Fibroblast of skin of left quadriceps (primary cell): ENCODE measurements around the gene RHBDL3.
"Not testable (repeated sequence)": the region's sequence is repeated elsewhere in the genome, so short reads cannot be mapped to it uniquely, and the experiment has no call there.

Experiments used
- DNase-seq, 2 experiments: peaks; one replicate each; pipeline ENCODE4 v3.0.0-alpha.2; 2013; ENCODE audit warnings: low read depth in 2 of 2

Gene RHBDL3

DNA sequence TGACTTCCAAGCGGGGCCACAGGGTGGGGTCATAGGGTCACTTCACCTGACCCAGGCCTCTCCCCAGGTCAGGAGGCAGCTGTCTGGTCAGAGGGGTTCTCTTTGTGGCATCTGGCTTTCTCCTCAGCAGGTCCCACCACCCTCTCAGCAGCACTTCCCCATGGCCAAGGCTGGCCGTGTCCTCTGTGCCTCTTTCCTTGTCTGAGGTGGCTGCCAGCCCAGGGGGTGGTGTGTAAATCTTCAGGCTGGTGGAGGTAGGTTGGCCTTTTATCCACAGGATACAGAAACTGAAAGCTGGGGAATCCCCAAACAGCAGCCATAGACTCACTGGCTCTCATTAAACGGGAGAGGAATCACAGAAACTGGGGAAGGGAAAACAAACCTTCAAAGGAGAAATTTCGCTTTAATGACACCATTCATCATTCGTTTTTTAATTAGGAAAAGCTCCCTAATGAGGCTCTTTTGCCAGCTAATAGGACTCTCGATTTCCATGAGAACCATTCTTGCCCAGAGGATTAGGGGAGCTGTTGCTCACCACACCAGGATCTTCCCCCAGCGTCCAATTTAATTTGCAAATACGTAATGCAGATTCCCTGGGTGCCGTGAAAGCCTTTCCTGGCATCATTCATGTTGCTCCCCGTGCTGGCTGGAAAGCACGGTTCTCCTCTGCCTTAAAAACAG, 58.3 kb downstream of the RHBDL3 start:
- no peak for DNase-seq

DNA sequence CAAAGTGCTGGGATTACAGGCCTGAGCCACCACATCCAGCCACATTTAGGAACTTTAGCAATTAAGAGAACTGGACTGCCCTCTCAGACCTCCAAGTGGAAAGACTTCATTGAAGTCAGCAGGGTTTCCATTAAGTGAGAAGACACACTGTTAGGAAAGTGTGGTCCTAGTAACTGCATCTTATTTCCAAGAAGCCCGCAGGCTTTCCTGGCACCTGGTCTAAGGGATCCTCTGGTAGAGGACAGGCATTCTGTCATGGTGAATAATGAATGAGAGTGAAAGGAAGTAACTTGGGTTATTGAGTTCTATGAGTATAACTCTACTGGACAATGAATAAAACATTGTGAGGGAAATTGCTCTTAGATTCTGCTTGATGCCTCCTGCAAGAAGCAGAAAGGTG, 62.3 kb downstream of the RHBDL3 start:
- no peak for DNase-seq

DNA sequence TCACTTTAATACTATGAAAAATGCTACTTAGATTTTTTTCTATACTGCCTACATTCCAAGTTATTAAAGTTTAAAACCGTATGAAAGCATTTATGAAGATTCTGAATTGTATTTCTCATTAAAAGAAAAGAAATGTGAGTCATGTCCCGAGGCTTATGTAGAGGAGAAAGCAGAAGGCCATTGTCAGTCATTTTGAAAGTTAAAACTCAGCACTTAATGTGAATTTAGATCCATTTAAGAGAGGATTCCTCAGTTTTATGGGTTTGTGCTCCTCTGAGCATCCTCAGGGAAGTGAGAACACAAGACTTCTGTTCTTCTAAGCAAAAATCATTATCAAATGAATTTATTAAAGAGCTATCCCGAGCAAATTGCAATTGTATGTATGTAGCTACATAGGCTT, 64.5 kb downstream of the RHBDL3 start:
- DNase-seq = no peak

DNA sequence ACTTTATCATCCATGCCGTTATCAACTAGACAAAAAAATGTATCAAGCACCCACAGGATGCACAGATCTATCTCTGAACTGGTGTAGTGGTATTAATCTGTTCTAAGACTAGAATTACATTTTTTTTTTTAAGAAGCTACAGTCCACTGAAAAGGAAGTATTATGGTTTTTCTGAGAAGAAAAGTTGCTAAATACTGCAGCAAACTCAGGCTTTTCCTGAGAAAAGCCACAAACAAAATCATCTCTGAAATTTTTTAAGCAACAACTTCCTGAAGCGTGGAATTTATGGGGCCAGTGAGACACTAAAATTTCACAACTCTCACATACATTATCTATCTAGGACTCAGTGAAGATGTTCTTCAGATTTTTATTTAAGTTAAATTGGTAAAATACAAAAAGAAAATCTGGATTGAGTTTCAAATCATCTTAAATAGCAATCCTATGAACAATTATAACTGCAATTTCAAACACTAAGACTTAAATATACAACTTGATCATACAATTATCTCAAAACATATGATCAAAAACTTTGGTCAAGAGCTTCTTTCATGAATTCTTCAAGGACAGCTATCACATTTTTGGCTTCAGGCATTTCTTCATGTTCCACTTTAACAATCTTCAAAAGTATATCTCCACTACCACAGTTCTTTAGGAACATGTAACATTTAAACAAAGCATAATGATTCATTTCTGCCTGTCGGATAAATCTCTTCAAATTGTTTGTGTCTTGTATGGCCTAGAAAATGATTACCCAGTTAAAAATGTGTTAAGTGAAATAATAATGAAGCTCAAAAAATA, 65.8 kb downstream of the RHBDL3 start:
- peak in 1 of 2 experiments; percentile 22 for DNase-seq

DNA sequence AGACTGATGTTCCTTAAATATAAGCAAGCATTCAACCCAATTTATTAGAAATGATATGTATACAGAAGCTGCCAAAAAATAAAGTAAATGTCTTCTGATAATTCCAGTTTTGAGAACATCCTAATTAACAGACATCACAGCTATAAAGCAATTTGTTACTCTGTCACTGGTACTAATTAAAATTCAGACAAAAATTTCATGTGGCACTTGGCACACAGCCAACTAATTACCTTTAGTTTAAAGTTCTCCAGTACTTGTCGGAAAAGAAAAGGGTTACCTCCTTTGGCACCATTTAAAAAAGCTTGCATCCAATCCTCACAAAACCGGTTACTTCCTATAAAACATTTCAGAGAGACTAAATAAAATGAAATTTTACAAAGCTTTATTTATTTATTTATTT, 67.6 kb downstream of the RHBDL3 start:
- no peak for DNase-seq

DNA sequence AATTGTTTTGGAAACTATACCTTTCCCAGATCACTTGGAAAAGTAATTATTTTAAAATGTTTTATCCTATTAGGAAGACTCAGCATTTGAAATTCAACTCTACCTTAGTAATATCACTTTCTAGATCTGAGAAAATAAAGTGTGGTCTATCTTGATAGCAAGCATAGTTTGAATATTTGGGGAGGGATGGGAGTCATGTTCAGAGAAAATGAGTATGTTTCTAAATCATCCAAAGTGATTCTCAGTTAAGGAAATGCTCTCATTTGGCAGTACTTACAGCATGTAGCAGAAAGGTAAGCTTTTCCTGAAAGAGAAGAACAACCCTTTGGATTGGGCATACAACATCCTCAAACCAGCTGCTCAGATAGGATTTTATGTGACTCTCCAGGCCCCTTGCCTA, 69.4 kb downstream of the RHBDL3 start:
- no peak for DNase-seq

DNA sequence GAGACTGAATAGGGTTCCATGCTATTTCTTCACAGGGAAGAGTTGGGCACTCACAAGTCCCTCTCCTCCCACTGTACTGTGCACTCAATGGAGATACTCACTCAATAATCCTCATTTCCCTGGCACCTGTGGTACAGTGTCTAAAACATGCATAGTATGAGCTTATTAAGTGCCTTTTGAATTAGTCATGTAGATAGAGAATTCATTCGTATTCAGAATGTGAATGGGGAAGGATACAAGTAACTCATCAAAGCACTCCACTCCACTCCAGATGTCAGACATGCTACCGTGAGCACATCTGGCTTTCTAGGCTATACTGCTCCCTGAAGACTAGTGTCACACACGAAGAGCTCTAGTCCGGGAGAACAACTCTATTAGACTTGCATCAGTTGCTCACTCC, 70.1 kb downstream of the RHBDL3 start:
- DNase-seq = peak; percentile 50 to 67

DNA sequence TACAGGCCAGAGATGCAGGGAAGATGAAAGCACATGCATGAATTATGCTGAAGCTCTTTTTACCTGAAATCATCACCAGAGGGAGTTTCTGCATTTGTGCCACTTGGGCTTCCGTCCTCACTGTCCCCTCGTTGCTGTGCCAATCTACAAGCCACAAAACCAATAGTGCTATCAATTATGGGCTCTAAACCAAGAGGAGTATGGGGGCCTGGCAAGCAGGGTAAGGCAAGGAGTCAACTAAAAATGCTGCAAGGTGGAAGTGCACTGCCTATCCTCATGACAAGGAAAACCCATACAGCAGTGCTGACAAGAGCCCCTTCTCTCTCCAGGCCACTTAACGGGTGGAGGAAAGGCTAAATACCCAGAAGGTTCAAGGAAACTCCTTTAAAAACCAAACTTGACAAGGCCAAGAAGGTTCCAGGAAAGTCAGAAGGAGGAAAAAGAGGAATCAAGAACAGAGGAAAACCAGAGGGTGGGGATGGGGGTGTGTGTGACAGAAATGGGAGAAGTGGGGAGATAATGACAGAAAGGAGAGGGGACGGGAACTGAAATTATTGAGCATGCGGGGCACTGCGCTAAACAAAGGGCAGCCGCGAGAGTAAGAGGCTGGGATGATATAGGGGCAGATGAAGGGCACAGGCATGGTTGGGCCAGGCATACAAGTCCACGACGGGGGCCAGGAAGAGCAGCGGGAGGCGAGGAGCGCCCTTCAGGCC, 75.7 kb downstream of the RHBDL3 start:
- no peak for DNase-seq

DNA sequence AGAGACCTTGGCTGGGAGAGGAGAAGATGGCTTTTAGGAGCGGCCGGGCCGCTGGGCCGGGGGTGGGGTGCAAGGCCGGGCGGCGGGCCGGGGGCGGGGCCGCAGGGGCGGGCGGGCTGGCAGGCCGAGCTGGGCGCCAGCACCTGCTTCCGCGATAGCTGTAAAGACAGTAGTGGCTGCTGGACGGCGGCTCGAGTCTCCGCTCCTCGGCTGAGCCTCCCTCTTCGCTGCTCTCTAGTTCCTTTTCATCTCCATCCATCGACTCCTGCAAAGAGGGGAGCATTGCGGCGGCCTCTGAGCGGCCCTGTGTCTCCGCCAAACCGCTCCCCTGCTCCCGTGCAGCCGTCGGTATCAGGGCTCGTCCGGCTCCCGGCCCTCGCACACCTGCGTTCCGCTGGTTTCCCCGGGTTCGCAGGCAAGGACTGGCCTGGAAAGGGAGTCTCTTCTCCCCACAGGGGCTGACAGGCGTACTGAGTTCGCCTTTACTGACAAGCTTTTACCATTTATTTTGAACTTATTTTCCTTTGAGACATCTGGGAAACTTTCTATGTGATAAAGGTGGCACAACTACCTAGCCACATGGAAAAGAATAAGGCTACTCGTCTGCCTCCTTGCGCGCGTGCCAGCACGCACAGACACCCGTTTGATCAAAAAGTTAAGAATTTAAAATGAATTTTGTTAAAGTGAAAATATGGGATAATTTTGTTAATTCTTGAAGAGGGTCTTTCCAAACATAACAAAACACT, 76.4 kb downstream of the RHBDL3 start, which contains the start of gene C17orf75:
Gene C17orf75, minus strand, starts transcription at position 317 of the 746 bp plus-strand sequence. Its CDS starts 34 bp downstream, at position 283.
- DNase-seq = peak; percentile 51 to 55

DNA sequence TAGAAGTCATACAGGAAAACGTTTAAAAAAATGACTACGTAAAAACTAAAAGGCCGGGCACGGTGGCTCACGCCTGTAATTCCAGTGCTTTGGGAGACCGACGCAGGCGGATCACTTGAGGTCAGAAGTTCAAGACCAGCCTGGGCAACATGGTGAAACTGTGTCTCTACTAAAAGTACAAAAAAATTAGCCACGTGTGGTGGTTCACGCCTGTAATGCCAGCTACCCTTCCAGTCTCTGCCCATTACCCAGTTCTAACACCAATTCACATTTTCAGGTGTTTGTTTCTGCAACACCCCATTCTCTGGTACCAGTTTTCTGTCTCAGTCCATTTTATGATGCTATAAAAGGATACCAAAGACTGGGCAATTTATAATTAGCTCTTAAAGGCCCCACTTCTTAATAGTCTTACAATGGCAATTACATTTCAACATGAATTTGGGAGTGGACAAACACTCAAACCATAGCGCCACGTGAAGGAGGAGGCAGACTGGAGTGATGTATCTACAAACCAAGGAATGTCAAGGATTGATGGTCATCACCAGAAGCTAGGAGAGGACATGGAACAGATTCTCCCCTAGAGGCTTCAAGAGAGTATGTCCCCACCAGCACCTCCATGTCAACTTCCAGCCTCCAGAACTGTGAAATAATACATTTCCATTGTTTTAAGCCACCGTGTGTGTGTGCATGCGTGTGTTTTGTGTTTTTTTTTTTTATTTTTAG, 77.1 kb downstream of the RHBDL3 start:
- DNase-seq = no peak

DNA sequence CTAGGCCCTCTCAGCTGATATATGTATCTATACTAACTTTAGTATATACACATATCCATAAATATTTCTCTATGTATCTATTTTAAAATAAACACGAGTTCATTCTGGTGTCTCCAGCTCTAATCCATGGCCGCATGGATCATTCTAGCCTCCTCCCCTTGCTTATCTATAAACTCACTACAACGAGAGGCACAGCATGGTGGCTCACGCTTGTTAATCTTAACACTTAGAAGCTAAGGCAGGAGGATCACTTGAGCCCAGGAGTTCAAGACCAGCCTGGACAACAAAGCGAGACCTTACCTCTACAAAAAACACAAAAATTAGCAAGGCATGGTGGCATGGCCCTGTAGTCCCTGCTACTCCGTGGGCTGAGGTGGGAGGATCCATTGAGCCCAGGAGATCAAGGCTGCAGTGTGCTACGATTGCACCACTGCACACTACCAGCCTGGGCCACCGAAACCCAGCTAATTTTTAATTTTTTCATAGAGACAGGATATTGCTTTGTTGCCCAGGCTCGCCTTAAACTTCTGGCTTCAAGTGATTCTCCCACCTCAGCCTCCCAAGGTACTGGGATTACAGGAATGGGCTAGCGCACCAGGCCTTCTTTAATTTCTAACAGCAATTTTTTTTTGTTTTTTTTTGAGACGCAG, 80.4 kb downstream of the RHBDL3 start:
- DNase-seq = no peak

DNA sequence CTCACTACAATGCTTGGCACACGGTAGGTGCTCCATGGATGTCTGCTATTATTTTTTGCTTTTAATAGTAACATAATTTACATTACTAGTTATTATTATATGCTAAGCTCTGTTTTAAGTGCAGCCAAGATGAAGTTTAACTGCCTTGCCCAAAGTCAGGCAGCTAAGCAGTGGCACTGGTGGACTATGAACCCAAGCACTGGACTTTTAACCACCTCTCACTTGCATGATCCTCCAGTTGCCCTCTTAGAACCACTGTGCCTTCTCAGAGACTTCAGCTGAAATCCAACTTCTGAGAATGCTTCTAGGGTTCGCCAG, 82.8 kb downstream of the RHBDL3 start:
- no peak for DNase-seq

DNA sequence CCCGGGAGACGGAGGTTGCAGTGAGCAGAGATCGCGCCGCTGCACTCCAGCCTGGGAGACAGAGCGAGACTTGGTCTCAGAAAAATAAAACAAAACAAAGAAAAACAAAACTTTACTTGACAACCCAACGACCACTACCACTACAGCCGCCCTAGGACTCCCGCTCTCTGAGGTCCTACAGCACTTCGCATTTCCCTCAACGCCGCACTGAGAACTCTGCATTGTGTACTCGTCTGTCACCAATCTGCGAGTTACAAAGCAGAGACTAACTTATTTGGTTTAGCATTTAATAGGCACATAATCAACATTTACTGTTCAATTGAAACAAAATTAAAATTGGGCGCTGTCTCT, 83.8 kb downstream of the RHBDL3 start:
- no peak for DNase-seq

DNA sequence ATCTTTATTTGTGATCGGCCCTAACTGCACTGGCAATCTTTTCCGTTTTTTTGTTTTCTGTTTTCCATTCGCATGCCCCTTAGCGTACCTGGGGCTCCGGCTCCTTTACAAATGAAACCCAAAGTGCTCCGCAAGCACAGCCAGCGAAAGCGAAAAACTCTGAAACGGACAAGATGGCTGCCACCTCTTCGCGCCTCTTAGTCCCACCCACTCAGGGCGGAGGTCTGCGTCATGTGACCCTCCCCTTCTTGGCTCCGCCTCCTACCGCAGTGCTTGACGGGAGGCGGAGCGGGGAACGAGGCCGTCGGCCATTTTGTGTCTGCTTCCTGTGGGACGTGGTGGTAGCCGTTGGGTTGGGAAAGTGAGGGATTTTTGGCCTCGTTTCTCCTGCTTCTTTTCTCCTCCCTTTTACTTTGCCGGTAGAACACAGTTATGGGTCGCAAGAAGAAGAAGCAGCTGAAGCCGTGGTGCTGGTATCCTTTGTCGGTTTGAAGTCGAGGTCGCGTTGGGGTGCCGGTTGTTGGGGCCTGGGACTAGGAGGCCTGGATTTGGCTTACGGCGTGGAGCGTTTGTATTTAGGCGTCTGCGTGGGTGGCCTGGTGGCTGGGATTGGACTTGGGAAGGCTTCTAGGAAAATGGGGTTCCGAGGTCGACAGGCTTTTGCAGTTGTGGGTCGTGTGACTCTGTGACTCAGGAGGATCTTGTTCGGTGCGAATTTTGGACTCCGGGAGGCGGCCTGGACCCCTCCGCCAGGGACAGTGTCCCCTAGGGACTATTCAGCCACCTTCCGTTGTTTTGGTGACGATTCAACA, 84.4 kb downstream of the RHBDL3 start, which contains the start of gene ZNF207:
Gene ZNF207, plus strand, starts transcription at position 304 of the 812 bp plus-strand sequence. Its CDS starts 129 bp downstream, at position 433.
- peak; percentile 90 for DNase-seq

DNA sequence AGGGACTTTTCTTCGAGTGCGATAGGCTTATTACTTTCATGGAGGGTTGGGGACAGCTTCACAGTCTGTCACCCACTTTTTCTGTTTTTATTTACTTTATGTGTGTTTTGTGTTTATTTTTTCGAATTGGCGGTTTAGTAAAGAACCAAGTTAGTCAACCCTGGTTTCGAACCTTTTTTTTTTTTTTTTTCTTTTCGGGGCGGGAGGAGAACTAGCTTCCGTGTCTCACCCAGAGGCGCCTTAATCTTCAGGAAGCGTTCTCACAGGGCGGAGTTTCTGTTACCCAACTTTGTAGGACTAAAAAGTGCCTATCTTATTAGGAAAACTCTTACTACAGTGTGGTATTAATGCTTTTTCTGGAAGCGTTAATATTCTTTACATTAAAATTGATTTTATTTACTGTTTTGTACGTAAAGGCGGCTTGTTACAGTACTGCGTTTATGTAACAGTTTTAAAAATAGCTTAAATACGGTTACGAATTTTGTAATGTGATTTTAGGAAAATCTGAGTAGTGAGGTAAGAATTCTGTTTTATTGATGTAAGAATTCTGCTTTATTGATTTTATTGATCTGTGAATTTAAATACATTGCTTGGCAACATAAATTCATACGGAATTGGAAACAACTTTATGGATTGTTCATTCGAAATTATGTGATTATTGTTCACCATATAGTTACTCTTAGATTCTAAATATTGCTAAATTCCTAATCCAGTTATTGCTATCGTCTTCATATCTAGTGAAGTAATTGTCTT, 85.2 kb downstream of the RHBDL3 start:
- peak in 1 of 2 experiments; percentile 29 for DNase-seq

DNA sequence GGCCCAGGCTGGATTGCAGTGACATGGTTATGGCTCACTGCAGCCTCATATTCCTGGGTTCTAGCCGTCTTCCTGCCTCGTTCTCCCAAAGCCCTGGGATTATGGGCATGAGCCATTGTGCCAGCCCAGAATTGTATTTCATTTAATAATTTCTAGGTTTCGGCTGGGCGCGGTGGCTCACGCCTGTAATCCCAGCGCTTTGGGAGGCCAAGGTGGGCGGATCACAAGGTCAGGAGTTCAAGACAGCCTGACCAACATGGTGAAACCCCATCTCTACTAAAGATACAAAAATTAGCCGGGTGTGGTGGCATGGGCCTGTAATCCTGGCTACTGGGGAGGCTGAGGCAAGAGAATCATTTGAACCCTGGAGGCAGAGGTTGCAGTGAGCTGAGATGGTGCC, 87.1 kb downstream of the RHBDL3 start:
- DNase-seq = not testable (repeated sequence)

DNA sequence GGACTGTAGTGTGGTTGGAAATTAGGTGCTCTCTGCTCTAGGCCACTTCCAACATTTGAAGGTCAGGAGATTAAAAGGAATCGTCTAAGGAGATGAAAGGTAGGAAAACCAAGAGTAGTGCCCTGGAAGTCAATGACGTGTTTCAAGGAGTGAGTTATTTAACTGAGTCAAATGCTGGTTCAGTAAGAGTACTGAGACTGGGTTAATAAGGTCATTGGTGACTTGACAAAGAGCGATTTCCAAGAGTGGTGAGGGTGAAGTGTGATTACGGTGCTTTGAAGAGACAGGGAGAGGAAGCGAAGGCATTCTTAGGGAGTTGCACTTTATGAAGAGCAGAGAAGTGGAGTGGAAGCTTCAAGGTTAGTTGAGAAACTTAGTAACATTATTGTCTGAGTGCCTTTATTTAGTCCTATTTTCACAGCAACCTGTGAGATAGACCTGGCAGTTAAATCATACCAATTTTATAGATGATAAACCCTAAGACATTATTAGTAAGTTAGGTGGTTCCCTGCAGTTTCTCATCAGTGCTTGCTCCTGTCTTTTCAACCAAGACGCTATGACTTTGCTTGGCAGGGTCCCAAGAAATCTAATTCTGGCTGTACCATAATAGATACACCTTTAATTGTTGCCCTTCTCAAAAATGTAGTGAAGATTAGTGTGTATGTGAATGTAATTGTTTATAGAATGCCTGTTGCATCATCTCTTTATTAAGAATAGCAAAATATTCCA, 90.2 kb downstream of the RHBDL3 start:
- no peak for DNase-seq

DNA sequence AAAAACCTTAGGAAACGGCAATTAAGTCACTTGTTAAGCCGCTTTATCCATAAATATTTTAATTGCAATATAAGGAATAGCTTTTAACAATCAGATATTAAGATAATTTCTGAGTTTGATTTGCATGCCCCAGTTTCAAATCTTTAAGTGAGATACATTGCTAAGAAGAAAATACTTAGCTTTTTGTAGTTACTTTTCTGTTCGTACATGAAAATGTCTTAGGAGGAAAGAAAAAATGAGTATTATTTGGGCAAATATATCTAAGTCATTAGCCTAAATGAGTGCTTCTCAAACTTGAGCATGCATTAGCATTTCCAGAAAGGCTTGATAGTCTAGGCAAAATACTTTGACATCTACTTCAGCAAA, 90.7 kb downstream of the RHBDL3 start:
- no peak for DNase-seq

DNA sequence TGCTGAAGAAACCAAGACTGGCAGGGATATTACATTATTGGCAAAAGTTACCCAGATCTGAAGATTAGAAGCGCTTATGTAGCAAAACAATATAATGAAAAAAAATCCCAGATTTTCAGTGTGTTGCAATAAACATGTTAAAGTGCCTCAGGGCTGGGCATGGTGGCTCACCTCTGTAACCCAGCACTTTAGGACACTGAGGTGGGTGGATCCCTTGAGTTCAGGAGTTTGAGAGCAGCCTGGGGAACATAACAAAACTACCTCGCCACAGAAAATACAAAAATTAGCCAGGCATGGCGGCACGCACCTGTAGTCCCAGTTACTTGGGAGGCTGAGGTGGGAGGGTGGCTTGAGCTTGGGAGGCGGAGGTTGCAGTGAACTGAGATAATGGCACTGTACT, 91.1 kb downstream of the RHBDL3 start:
- DNase-seq = no peak
